HG02943 (cell line): ENCODE data around the gene MSMB.
"Not testable (repeated sequence)": the region's sequence is repeated elsewhere in the genome, so short reads cannot be mapped to it uniquely, and the experiment has no call there.

Experiments
- ATAC-seq: cut with Tn5 transposase; IDR thresholded peaks from one replicate; pipeline ENCODE4 v1.9.1; 2021; ENCODE audit warnings: mild to moderate bottlenecking, low read depth, moderate library complexity; ENCODE audit not compliant: unreplicated experiment

MSMB gene

GRCh38 chr10:46070749-46071148, 24.7 kb upstream of the MSMB start:
- ATAC-seq = no peak

DNA sequence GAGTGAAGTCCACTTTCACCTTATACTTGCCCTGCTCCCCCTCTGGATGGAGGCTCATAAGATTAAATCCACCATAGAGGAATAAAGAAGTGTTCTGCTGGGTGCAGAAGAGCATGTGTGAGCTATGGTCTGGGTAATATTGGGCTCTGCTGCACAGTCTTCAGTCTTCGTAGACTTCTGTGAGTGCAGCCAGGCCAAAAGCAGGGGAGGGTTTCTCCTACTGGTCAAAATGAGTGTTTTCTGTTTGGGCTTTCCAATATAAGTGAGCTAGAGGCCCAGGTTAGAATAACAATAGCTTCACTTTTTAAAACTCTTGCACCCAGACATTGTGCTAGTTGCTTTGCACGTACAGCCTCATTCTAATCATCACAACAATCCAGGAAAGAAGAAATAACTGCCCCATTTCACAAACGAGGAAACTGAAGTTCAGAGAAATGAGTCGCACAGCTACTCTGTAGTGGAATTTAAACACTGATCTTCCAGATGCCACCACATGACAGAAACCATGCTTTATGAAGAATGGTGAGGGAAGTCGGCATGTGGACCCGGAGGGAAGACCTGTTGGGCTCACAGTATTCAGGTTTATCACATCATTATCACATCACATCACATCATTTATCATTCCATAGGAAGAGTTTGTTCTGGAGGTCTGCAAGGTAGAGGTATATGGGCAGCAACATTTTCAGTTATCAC, 23.8 kb upstream of the MSMB start:
- no peak for ATAC-seq

- no peak for ATAC-seq
These were observed 22.8 kb upstream of the MSMB start for GRCh38 chr10:46068905-46069304.

DNA sequence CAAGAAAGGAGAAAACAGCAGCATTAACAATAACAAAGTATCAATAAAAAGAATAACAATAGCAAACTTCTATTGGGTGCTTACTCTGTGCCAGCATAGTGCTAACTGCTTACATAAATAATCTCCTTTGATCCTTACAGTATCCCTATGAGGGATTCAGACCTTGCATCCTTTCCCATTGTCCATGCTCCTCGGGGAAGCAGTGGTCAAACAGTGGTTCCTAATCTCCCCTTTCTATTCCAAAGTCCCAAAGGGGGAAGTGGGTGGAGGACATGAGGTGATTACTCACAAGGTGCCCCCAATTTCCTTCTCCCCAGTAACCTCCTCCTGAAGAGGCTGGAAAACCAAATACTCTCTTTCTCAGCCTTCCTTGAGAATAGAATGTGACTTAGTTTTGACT, 22.0 kb upstream of the MSMB start:
- ATAC-seq = no peak

GRCh38 chr10:46064269-46064817, 18.3 kb upstream of the MSMB start:
- ATAC-seq = no peak

DNA sequence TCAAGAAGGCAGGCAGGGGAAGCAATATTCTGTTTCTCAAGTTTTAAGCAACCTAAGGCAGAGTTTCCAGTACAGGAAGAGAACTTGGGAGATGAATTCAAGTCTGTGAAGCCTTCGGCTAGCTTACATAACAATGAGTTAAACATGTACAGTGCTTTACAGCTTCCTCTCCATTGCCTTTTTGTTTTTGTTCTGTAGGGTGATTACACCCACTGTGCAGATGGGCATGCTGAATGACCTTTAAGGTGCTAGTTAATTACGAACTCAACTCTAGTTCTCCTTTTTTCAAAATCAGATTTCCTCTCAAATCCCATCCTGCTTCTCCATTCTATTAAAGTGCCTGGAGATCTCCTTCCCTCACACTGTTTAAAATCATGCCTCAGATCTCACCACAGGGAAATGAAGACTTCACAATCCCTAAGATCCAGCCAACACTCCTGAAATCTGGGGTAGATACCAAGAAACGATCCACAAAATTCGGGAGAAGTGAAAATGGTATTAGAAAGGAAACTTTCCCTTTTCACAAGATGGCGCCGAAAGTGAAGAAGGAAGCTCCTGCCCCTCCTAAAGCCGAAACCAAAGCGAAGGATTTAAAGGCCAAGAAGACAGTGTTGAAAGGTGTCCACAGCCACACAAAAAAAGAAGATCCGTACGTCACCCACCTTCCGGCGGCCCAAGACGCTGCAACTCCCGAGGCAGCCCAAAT, 16.8 kb upstream of the MSMB start:
- ATAC-seq = no peak

DNA sequence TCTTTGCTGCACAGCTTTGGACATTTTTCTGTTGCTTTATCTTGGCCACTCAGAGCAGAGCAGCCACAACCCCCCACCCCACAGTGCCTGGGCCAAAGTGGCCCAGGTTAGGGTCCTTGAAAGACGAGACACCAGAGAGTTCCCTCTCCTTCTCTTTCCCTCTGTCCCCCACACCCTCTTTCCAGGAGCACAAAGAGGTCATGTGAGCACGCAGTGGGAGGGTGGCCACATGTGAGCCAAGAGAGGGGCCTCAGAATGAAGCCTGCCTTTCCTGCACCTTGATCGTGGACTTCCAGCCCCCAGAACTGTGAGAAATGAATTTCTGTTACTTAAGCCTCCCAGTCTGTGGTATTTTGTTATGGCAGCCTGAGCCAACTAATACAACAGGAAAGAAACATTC, 14.6 kb upstream of the MSMB start:
- ATAC-seq = no peak

- not testable (repeated sequence) for ATAC-seq
These were observed 11.9 kb upstream of the MSMB start for GRCh38 chr10:46057927-46058326.

DNA sequence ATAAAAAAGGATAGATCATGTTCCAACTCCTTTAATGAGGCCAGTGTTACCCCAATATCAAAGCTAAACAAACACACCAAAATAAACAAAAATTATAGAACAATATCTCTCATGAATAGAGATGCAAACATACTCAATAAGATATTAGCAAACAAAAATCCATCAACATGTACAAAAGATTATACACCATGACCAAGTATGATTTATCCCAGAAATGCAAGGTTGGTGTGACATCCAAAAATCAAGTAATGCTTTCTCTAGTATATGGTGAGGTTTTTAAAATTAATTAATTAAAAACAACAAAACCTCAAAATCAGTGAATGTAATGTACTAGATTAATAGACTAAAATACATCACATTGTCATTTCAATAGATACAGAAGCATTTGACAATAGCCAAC, 11.0 kb upstream of the MSMB start:
- ATAC-seq = no peak

DNA sequence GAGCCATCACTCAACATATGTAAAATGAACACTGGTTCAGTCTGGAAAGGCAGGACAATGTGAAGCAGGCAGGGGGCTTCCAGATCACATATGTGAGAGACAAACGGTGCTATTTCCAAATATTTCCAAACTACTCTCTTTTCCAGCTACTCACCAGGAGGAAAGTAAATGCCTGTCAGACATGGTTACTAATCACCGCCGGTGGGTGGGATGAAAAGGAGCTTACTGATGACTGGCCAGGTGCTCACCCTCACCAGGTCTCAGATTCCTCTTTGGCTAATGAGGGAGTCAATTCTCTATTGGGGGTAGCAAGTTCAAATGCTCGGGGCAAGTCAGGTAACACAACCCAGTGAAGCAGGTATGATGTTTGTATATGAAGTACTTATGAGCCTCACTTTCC, 9.7 kb upstream of the MSMB start:
- no peak for ATAC-seq

- no peak for ATAC-seq
These were observed 7.7 kb upstream of the MSMB start for GRCh38 chr10:46053534-46054434.

DNA sequence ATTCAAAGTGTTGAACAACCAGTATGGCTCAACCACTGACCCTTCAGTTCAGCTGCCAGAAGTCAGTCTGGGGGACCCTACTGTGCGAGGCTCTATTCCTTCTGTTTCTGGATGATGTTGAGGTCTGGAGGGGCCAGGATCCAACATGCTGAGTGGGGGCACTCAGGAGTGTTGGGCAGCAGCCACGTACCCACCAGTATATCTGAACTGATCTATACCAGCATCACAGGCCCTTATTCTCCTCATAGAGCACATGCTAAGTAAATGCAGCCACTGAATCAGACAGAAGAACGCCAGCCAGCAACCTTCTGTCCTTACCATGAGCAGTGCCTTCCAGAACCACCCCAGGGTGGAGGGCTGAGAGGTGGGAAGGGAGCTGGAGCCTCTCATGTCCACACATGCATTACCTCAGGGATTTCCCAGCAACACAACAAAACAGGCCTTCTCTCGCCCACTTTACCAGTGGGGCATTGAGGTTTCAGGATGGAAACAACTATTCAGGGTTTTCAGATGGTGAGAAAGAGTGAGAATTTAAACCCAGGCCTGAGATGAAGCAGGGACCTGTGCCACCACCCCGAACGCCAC, 6.8 kb upstream of the MSMB start:
- ATAC-seq = no peak

GRCh38 chr10:46052057-46052790, 6.2 kb upstream of the MSMB start:
- ATAC-seq = no peak

DNA sequence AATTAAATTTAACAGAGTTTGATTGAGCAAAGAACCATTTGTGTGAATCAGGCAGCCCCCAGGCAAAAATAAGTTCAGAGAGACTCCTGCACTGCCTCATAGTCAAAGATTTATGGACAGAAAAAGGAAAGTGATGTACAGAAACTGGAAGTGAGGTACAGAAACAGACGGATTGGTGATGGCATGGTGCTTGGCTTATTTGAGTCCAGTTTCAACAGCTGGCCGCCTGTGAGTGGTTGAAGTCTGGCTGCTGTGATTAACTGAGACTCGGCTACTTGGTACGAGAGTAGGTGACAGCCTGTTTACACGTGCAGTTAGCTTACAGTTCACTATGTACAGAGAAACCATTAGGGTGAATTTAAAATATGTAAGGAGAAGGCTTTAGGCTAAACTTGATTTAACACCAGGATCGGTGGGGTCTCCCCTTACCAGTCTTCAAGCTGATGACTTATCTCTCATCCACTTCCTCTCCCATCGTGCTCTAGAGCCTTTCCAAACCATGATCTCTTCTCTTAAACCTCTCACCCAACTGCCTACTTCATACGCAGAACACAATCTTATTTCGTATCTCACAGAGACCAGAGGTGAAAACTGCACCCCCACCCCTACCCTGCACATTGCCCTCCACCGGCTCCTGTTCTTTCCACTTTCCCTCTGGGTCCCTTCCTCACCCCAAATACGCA, 5.0 kb upstream of the MSMB start:
- no peak for ATAC-seq

- not testable (repeated sequence) for ATAC-seq
These were observed 3.4 kb upstream of the MSMB start for GRCh38 chr10:46049497-46049831.

GRCh38 chr10:46048152-46048551, 2.1 kb upstream of the MSMB start:
- no peak for ATAC-seq

- no peak for ATAC-seq
These were observed 3.5 kb downstream of the MSMB start for GRCh38 chr10:46042527-46042926.

GRCh38 chr10:46040004-46040403, 6.1 kb downstream of the MSMB start:
- ATAC-seq = no peak

- ATAC-seq = no peak
These were observed 8.8 kb downstream of the MSMB start for GRCh38 chr10:46037107-46037825.
